ENCODE measurements around the gene OR2AJ1.

GRCh38 chr1:247923941-247924340 lies 748 bp upstream of the OR2AJ1 start:
- TF ChIP-seq CTCF (IDR thresholded peaks at IDR 0.05; ENCODE audit: borderline replicate concordance, extremely low read depth, low read length, poor library complexity, severe bottlenecking) (no peak), EZH2 (IDR thresholded peaks at IDR 0.05; ENCODE audit: borderline replicate concordance, low read depth, low read length, severe bottlenecking) (no peak)

Data from DND-41 (cell line).